HG03159 (cell line): ENCODE data around the gene TMC8.
"Not testable (repeated sequence)": the region's sequence is repeated elsewhere in the genome, so short reads cannot be mapped to it uniquely, and the experiment has no call there.

ENCODE experiments used
- ATAC-seq: cut with Tn5 transposase; IDR thresholded peaks from one replicate; pipeline ENCODE4 v1.9.1; 2021; ENCODE audit warnings: mild to moderate bottlenecking, moderate library complexity; ENCODE audit not compliant: unreplicated experiment

The TMC8 gene

DNA sequence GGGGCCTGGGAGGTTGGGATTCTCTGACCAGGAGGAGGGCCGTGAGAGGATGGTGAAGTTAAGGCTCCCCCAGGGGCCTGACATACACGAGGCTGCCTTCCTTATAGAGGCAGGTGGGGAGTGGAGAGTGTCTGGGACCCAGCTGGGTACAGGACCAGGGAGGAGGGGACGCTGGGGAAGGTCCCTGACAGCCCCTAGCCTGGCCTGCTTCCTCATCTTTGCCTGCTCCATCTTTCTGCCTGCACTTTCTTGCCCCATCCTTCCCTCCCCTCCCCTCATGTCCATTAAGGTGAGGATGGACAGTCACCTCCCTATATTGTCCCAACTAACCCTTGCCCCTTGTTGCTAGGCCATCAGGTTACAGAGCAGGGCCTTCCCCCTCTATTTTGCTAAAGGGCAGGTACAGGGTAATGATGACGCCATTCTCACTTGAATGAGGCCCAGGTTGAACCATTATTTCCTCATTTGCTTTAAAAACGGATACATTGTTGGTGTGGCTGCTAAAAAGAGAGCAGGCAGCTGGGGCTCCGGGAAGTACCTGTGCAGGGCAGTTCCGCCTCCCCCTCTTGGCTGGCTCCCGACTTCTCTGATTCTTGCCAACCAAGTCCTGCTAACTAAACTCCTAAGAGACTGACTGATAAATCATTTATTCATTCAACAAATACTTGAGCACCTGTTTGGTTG lies 16.9 kb downstream of the TMC8 start:
- ATAC-seq = no peak

DNA sequence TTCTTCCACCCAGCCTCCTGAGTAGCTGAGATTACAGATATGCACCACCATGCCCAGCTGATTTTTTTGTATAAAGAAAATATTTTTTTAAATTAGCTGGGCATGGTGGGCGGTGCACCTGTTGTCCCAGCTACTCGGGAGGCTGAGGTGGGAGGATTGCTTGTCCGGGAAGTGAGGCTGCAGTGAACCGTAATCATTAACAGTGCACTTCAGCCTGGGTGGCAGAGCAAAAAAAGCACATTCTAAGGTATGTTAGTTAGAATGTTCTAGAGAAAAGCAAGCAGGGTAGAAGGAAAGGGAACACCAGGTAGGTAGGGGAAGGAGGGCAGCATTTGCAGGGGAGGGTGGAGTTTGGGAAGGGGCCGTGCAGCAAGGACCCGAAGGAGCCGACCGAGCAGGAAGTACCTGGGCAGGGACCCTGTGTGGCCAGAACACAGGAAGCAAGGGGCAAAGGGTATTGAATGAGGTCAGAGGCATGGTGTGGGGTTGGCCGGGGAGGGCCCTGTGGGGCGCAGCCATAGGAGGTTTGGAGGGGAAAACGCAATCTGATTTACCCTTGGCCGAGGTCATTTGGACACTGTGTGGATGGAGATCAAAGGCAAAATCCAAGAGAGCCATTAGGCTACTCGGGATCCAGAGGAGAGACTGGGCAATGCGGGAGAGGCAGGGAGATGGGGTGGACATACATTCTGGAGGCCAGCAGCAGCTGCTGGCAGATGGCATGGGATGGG lies 17.9 kb downstream of the TMC8 start:
- ATAC-seq = no peak

DNA sequence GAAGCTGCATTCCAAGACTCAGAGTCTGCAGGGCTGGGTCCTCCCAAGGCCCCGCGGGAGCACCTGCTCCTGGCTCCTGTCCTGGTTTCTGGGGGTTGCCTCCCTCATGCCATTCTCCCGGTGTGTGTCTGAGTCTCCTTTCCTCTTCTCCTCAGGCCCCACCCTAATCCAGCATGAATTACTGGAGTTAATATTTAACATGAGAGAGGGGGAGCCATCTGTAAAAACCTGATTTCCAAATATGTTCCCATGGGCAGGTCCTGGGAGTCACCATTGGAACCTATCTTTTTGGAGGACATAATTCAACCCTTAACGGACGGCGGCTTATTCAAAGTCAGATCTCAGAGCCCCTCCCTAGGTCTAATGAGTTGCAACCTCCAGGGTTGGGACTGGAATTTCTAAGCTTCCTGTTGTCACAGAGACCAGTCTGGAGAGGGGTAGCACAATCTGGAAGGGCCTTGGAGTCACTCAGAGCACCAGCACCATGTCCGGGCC lies 21.0 kb downstream of the TMC8 start:
- ATAC-seq = no peak

DNA sequence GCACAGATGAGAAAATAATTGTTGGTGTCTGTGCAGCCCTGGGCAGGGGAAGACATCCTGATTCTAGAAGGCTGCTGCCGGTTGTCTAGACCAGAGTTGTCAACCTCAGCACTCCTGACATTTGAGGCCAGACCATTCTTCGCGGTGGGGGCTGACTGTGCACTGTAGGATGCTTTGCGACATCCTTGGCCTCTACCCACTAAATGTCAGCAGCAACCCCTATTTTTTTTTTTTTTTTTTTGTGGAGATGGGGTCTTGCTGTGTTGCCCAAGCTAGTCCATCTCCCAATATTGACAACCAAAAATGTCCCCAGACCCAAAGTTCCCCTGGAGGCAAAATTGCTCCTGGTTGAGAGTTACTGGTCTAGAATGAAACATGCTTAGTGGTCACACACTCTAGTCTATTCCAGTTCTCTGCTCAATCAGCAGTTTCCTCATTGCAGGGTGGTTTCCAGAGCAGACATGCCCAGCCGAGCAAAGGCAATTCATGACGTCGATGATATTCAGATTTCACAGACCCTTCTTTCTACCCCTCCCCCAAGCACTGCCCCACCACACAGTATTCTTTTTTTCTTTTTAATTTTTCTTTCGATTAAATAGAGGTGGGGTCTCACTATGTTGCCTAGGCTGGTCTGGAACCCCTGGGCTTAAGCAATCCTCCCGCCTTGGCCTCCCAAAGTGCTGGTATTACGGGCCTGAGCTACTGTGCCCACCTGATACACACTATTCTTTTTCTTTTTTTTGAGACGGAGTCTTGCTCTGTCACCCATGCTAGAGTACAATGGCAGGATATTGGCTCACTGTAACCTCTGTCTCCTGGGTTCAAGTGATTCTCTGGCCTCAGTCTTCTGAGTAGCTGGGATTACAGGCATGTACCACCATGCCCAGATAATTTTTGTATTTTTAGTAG lies 24.6 kb downstream of the TMC8 start:
- ATAC-seq = peak; percentile 55

DNA sequence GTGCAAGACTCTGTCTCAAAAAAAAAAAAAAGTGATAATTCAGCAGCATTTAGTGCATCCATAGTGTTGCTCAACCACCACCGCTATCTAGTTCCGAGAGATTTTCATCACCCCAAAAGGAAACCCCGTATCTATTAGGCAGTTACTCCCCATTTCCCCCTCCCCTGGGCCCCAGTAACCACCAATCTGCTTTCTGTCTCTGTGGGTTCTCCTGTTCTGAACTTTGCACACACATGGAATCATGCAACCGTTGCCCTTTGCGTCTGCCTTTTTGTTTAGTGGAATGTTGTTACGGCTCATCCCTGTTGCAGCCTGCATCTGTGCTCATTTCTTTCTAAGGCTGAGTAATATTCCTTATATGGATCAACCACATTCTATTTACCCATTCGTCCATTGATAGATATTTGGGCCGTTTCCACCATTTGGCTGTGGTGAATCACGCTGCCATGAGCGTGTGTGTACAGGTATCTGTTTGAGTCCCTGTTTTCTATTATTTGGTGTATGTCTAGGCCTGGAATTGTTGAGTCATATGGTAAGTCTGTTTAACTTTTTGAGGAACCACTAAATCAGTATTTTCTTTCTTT lies 29.1 kb downstream of the TMC8 start:
- no peak for ATAC-seq

DNA sequence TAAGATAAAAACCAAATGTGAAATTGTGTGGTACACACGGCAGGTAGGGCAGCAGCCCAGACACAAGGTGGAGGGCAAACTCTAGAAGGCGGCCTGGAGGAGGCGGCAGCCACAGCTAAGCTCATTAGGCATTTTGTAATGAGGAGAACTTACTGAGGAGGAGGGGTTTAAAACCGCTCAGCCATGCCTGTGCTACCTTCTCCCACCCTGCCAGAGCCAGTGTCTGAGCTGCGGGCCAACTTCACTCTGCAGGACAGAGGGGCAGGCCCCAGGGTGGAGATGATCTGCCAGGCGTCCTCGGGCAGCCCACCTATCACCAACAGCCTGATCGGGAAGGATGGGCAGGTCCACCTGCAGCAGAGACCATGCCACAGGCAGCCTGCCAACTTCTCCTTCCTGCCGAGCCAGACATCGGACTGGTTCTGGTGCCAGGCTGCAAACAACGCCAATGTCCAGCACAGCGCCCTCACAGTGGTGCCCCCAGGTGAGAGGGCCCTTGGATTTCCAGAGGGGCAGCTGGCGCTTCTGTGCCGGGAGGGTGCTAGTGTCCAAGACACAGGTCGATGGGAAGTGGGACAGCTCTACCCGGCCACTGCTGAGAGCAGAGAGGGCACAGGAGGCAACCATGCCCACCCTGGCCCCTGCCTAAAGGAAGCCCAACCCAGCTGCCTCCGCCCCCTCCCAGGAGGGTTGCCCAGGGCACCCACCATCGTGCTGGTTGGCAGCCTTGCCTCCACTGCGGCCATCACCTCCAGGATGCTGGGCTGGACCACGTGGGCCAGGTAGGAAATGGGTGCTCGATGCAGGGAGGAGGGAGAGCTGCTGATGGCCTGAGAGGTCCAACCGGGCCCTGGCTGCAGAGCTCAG lies 33.5 kb downstream of the TMC8 start:
- ATAC-seq = no peak

DNA sequence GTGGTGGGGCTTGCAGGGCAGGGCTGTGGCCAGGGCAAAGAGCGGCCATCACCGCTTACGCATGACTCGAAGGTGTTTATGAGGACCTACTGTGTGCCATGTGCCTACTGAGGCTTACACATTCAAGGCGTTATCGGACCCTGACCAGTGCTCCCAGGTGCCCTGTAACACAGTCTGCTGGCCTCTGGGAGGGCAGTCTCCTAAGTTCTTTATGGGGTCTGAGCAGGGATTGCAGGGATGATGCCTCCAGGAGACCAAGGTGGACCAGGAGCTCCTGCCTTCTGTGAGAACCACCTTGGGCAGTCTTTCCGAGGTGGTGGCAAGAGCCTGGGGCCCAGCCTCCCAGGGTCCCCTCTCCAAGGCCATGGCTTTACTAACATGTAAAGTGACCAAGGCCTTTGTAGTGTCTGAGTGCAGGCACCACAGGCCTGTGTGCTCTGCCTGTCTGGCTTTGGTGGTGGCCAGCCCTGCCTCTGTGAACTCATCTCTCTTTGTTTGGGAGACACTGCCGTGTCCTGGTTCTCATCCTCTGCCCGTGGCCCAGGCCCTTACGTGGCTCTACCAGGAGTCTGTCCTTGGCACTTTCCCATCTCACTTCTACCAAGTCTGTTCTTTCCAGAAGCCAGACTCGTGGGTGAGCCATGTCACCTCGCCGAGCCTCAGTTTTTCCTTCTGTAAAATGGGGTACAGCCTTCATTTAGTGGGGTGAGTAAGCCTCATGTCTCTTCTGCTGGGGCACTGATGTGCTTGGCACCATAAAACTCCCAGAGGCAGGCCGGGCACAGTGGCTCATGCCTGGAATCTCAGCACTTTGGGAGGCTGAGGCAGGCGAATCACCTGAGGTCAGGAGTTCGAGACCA lies 34.4 kb downstream of the TMC8 start:
- ATAC-seq = no peak

DNA sequence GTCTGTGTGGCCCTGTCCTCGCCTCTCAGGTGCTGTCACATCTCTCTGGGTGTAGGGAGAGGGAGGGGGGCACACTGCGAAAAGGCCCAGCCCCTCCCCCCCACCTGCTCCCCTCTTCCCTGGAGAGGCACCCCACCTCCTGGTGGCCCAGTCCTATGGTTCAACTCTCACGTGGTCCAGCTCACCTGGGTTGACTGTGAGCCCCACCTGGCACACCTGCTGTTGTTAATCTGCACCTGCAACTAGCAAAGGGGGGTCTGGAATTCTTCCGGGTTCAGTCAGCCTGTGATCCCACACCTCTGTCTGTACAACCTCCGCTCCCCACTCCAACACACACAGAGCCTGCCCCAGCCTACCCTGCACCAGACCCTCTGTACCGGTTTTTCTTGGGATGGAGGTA lies 35.8 kb downstream of the TMC8 start:
- ATAC-seq = no peak

DNA sequence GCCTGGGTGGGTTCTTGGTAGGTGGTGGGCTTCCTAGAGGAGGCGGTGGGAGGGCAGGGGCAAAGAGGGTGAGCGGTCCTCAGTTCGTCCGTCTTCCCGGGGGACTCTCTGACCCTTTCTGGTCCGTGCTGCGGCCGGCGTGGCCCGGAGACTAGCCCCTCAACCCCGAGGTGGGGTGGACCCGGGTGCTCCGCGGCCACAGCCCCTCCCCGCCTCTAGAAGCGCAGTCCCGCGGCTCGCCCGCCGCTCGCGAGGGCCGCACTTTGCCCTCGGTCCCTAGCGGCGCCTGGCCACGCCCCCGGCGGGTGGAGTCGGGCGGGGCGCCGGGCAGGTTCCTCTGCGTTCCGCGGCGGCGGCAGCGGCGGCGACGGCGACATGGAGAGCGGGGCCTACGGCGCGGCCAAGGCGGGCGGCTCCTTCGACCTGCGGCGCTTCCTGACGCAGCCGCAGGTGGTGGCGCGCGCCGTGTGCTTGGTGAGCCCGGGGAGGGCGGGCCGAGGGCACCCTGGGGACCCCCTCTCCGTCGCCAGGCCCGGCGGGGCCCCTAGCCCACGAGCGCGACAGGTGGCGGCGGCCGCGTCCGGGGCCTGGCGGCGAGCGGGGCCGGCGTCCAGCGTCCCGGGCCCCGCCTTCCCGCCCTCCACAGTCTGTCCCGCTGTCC lies 37.8 kb downstream of the TMC8 start, which contains the start of gene SYNGR2:
SYNGR2 (plus strand) TSS at position 340 of the 661 bp plus-strand sequence; CDS start at position 376, 36 bp downstream.
- peak; percentile 59 for ATAC-seq

DNA sequence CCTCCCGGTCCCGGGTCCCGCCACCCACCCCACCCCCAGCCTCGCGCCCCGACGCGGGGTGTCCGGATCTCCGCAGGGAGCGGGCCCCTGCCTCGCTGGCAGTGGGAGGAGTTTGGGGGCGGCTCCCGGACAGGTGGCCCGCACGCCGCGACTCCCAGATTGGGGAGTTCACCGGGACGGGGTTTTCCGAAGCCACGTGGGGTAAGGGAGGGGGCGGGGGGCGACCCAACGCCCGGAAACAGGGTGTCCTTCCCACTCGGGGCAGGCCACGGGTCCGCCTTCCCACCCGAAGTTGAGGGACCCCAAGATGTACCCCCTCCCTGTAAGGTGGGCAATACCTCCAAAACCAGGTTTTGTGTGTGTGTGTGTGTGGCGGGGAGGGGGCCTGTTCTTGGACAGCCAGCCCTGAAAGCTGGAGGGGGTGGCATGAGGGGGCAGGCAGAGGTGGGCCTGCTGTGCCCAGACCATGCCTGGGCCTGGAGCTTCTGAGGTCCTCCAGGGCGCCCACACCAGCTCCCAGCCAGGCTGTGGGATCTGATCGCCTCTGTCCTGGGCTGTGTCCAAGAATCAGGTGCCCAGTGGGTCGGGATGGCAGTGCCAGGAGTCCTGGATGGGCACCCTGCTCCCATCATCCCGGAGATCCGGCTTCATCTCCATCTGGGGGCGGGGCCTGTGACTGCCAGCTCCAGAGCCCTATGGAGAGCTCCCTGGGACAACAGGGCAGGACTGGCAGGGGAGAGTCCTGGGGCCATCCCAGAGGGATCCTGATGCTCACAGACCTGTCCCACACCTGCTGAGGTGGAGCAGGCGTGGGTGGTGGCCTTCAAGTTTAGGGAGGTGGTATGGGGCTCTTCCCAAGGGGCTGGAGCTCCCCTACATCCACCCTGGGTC lies 38.6 kb downstream of the TMC8 start:
- peak; percentile 17 for ATAC-seq

DNA sequence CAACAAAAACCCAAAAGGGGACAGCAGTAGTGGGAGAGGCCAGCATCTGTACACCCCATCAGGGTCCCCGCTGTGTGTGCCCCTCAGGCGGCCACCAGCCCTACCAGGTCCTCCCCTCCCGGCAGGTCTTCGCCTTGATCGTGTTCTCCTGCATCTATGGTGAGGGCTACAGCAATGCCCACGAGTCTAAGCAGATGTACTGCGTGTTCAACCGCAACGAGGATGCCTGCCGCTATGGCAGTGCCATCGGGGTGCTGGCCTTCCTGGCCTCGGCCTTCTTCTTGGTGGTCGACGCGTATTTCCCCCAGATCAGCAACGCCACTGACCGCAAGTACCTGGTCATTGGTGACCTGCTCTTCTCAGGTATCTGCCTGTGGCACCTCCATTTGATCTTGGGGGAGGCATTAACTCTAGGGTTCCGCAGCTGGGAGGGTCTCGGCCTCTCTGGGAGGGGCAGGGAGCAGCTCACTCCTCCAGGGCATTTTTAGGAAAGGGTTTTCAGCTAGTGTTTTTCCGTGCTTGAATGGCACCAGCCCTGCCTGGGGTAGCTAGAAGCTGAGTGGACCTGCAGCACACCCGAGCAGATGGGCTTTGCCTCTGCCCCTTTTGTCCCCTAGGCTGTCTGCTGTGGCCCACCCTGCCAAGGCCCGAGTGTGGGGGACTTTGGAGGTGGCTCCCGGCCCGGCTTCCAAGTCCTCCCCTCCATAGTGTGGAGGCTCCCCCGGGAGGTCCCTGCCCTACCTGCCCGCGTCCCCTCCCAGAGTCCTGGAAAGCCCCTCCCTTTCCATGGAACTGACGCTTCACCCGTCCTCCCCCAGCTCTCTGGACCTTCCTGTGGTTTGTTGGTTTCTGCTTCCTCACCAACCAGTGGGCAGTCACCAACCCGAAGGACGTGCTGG lies 40.4 kb downstream of the TMC8 start:
- no peak for ATAC-seq

DNA sequence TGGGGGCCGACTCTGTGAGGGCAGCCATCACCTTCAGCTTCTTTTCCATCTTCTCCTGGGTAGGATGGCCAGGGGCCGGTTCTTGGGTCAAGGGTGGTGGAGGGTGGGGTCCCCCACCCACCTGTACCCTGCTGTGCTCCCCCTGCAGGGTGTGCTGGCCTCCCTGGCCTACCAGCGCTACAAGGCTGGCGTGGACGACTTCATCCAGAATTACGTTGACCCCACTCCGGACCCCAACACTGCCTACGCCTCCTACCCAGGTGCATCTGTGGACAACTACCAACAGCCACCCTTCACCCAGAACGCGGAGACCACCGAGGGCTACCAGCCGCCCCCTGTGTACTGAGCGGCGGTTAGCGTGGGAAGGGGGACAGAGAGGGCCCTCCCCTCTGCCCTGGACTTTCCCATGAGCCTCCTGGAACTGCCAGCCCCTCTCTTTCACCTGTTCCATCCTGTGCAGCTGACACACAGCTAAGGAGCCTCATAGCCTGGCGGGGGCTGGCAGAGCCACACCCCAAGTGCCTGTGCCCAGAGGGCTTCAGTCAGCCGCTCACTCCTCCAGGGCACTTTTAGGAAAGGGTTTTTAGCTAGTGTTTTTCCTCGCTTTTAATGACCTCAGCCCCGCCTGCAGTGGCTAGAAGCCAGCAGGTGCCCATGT lies 41.1 kb downstream of the TMC8 start:
- not testable (repeated sequence) for ATAC-seq

DNA sequence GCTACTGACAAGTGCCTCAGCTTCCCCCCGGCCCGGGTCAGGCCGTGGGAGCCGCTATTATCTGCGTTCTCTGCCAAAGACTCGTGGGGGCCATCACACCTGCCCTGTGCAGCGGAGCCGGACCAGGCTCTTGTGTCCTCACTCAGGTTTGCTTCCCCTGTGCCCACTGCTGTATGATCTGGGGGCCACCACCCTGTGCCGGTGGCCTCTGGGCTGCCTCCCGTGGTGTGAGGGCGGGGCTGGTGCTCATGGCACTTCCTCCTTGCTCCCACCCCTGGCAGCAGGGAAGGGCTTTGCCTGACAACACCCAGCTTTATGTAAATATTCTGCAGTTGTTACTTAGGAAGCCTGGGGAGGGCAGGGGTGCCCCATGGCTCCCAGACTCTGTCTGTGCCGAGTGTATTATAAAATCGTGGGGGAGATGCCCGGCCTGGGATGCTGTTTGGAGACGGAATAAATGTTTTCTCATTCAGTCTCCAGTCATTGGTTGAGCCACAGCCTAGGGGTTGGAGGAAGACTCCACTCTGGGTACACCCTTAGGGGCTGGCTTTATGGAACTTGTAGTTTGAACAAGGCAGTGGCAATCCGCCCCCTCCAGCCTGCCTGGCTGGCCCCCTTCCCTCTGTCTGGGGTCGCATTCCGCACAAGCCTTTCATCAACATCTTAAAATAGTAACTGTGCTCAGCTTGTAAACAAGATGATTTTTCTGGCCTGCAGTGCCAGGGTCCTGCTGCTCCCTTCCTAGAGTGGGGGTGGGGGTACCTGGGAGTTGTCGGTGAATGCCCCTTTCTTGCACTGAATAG lies 41.9 kb downstream of the TMC8 start:
- no peak for ATAC-seq

DNA sequence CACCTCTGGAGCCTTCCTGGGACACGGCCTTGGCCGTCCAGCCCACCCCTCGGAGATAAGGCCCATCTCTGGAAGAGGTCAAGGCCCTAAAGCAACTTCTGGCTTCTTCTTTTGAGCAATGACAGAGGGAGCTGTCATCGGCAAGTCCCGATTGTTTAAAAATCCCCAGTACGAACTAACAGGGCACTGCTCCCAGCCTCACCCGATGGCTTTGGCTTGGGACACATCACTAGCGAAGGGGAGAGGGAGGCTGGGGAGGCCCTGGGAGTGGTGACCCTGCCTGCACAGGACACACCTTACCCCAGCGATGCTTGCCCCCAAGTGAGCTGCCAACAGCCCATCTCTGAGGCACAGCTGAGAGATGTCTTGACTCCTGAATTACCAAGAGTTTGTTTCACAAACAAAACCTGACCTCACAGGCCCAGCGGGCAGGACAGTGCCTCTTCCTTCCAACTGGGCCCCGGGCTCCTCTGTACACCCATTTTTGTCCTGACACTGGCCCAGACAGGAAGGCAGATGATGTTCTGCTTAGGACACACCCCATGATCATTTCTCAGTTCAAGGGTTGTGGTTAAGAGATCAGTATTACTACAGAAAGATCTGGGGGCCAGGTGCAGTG lies 42.6 kb downstream of the TMC8 start:
- no peak for ATAC-seq
